GM12892 (cell line): ENCODE results near the gene SUCNR1.

Source experiments
- POLR2A ChIP-seq: IDR thresholded peaks from 2 replicates; pipeline ENCODE4 v1.6.1; 2011; ENCODE audit warnings: low read depth, low read length, control low read depth
- POLR2AphosphoS5 ChIP-seq: IDR thresholded peaks from 2 replicates; pipeline ENCODE4 v1.6.1; 2011; ENCODE audit warnings: low read depth, low read length, control low read depth

DNA sequence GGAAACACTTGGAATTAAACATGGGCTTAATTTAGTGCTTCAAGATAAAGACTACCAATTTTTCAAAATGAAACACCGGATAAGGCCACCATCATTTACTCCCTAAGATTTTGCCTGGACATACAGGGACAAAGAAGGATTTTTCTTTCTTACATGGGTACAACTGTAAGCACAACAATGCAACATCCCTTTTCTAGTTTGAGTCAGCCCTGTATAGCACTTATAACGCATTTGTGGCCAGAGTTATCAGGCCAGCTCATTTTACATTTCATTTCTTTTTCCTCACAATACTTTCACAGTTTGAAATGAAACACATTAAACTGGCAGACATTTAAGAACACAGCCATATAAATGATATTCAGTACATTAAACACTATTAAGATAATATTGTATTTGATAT, 9.8 kb upstream of the SUCNR1 start:
- no peak for TF ChIP-seq POLR2AphosphoS5
- TF ChIP-seq POLR2A, result no peak
